T47D (cell line): Measurements from ENCODE around the gene CRK.
"Not testable (repeated sequence)": the region's sequence is repeated elsewhere in the genome, so short reads cannot be mapped to it uniquely, and the experiment has no call there.

Experiments used
- DNase-seq, 2 experiments: peaks; one replicate each; pipeline versions ENCODE4 v3.0.0 to v3.0.0-alpha.2; 2011 to 2012; ENCODE audit warnings: low read depth in 1 of 2, low spot score in 1 of 2
- JUND ChIP-seq: IDR thresholded peaks from 2 replicates; pipeline ENCODE4 v1.6.1; 2012; ENCODE audit warnings: low read depth
- in situ Hi-C: cut with HindIII; loops from 2 replicates; pipeline ENCODE4 v1.10.0; 2016; ENCODE audit warnings: low sequenced_read_pairs, low pct_unique_long_range_greater_than_20kb

Gene CRK

DNA sequence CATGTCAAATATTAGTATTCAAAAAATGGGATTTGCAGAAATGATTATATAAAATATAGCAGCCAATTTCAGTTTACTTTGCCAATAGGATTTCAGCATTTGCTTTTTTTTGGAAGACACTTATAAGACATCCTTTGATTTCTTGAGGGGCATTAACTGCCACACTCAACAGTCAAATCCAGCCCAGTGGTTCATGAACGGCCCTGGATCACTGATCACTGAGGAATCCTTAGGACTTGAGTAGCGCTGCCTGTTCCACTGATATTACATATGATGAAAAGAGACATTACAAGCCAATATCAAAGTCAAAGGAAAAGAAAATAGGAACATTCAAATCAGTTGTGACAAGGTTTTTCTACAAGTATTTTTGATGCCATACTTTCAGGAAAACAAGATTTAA, 35.1 kb downstream of the CRK start:
- no peak for DNase-seq
- in situ Hi-C loops: no loop called here
- no peak for TF ChIP-seq JUND

DNA sequence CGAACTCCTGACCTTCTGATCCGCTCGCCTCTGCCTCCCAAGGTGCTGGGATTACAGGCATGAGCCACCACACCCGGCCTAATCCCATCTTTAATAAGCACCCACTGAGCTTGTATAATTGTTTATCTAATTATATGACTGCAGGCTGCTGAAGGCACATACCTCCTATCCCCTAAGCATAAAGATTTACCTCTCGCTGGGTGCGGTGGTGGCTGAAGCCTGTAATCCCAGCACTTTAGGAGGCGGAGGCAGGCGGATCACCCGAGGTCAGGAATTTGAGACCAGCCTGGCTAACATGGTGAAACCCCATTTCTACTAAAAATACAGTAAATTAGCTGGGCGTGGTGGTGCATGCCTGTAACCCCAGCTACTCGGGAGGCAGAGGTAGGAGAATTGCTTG, 35.9 kb downstream of the CRK start:
- DNase-seq: no peak
- TF ChIP-seq JUND: no peak
- in situ Hi-C loops: no loop called here

DNA sequence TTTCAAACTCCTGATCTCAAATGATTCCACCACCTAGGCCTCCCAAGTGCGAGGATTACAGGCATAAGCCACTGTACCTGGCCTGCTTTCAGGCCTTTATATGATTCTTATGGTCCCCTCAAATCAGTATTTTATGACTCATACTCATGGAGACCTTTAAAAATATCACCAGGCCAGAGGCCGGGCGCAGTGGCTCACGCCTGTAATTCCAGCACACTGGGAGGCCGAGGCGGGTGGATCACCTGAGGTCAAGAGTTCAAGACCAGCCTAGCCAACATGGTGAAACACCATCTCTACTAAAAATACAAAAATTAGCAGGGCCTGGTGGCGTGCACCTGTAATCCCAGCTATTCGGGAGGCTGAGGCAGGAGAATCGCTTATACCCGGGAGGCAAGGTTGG, 37.6 kb downstream of the CRK start:
- DNase-seq, in situ Hi-C loops: not testable (repeated sequence)

DNA sequence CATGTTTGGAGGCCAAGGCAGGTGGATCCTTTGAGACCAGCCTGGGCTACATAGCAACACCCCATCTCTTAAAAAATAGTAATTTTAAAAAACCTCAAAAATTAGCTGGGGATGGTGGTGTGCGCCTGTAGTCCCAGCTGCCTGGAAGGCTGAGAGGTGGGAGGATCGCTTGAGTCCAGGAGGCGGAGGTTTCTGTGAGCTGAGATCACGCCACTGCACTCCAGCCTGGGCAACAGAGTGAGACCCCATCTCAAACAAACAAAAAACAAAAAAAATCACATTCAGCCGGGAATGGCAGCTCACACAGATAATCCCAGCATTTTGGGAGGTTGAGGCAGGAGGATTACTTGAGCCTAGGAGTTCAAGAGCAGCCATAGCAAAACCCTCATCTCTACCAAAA, 39.6 kb downstream of the CRK start:
- no peak for DNase-seq
- in situ Hi-C loops: no loop called here

DNA sequence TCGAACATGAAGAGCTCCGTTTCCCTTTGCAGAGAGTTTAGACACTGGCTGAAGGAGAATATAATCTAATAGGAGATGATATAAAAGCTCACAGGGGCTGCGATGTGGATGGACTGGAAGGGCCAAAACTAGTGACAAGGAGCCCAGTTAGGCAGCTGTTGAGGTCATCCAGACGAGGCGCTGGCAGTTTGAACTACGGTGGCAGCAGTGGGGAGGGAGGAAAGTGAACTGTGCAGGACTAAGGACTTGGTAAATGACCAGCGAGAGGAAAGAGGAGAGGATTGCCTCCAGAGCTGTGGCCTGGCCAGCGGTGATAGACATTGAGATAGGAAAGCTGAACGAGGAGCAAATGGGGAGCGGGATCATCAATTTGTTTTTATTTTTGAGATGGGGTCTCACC, 41.4 kb downstream of the CRK start:
- DNase-seq: no peak
- no peak for TF ChIP-seq JUND
- in situ Hi-C loops: no loop called here

More for the DNA sequence above, 39.6 kb downstream of the CRK start:
- TF ChIP-seq JUND: no peak

DNA sequence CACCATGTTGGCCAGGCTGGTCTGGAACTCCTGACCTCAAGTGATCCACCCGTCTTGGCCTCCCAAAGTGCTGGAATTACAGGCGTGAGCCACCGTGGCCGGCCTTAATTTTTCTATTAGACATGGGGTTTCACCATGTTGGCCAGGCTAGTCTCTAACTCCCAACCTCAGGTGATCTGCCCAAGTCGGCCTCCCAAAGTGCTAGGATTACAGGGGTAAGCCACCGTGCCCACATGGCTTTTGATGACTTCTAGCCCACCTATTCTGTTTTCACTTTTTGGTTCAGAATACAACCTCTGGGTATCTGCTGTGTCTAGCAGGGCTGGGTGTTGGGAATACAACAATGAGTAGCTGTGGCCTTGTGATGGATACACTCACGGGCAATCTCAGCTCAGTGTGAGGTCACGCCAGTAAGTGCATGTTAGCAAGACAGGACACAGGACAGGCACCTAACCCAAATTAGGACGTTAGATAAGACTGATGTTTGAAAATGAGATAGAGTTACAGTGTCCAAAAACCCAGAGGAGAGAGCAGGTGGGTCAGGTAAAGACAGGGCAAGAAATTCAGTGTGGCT, 41.9 kb downstream of the CRK start:
- DNase-seq: no peak
- in situ Hi-C loops: no loop called here
- TF ChIP-seq JUND: no peak

DNA sequence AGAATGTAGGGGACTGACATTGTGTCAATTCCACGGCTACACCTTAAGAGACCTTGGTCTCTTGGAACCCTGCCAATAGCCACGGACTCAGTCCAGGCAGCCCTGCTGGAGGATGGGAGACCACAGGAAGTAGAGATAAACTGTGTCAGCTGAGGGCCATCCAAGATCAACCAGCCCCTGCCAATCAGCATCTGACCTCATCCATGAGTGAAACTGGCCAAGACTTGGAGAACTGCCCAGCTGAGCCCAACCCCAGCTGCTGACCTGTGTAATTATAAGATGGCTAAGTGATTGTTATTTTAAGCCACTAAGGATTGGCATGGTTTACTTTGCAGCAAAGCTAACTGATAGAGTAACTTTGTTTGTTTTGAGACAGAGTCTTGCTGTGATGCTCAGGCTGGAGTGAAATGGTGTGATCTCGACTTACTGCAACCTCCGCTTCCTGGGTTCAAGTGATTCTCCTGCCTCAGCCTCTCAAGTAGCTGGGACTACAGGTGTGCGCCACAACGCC, 42.7 kb downstream of the CRK start:
- TF ChIP-seq JUND: no peak
- no peak for DNase-seq
- in situ Hi-C loops: no loop called here

DNA sequence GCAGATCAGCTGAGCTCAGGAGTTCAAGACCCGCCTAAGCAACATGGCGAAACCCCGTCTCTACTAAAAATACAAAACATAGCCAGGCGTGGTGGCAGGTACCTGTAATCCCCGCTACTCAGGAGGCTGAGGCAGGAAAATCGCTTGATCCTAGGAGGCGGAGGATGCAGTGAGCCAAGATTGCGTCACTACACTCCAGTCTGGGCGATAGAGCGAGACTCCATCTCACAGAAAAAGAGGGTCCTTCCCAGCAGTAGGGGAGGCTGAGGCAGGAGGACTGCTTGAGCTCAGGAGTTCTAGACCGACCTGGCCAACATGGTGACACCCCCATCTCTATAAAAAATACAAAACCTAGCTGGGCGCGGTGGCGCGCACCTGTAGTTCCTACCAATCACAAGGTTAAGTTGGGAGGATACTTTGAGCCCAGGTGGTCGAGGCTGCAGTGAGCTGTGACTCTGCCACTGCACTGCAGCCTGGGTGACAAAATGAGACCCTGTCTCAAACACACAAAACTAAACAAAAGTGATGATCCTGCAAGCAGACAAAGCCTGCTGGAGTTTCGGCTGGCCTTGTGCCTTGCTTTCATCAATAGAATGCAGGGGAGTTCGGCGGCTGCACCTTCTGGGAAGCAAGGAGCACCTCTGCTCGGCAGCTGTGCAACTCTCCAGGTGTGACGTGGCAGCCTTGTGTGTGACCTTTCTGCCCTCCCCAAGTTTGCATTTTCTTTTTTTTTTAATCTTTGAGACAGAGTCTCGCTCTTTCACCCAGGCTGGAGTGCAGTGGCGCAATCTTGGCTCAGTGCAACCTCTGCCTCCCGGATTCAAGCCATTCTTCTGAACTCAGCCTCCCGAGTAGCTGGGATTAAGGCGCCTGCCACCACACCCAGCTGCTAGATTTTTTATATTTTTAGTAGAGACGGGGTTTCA, 43.6 kb downstream of the CRK start:
- in situ Hi-C loops: no loop called here
- TF ChIP-seq JUND: no peak
- DNase-seq: no peak

DNA sequence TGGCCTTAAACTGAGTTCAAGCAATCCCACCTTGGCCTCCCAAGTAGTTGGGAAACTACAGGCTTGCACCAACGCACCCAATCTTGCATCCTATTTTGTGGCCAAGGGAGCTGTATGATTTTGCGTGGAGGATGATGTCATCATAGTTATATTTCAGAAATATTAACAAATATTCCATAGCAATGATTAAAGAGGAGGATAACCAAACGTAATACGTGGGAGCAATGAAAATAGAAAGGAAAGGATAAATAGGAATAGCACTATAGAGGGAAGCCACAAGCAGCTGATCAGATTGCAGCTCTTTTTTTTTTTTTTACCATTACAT, 53.8 kb downstream of the CRK start:
- DNase-seq: no peak
- in situ Hi-C loops: no loop called here
- TF ChIP-seq JUND: no peak

DNA sequence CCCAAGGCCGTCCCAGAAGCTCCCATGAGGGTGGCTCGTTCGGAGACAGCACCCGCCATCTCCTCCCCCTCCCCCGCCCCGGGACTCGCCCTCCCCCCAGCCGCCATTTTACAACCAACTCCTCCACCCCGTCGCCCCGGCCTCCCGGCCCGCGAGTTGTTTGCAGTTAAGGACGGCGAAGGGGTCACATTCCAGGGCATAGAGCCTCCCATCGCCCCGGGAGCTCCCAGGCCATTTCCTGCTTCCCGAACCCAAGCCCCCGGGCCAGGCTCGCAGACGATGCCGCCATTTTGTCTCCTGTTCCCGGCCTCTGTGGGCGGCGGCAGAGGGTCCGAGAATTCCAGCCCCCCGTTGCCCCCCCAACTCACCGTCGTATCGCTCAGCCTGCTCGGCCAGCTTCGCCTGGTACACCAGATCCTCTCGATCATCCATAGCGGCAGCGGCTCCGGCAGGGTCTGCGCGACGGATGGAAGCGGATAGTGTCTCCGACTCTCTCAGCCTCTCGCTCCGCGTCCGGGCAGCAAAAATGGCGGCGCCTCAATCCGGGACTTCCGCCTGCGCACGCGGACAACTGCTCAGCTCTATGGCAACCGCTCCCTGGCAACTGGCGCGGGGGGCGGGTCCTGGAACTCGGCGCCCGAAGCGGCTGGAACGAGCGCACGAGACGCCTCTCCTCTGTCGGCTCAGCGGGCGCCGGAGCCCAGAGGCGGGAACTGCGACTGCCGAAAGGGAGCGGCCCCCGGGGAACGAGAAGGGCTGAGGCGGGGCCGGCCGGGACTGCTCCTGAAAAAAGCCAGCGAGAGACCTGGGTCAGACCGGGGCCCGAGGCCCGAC, 56.1 kb downstream of the CRK start, which contains the start of gene YWHAE:
Gene YWHAE, minus strand, starts transcription at position 544 of the 834 bp plus-strand sequence. Its CDS starts 112 bp downstream, at position 432.
- DNase-seq: peak; percentile 83 to 94
- in situ Hi-C loops: no loop called here
- TF ChIP-seq JUND: no peak

DNA sequence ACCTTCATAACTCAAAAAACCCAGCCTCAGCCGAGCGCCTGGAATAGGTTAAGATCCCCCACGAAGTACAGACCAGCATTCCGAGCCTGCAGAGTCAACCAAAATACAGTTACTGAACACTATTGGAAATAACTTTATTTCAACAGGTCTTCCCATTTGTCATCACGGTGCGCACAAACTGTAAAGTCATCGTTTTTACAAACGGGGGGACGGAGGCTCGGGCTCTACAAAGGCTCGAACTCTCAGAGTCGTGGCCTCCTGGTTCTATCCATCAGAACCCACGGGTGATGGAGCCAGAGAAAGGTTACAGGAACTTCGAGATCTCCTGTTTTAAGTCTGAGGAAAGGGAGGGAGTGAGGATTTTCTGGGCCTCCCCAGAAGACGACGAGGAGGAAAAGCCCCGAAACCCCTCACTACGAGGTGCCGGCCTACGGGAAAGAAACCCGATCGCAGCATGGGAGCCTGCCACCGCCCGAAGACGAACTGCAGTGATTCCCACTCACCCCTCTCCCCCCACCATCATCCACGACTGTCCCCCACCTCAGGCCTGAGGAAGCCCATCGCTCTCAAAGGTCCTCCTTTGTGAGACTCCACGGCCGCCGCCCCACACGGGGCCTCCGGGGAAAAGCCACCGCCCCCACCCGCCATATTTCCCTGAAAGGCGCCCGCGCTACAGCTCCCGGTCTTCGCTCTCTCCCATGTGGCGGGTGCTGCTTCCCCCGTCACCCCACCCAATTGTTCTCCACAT, 56.9 kb downstream of the CRK start:
- TF ChIP-seq JUND: no peak
- in situ Hi-C loops: no loop called here
- peak in 1 of 2 experiments; percentile 21 for DNase-seq

DNA sequence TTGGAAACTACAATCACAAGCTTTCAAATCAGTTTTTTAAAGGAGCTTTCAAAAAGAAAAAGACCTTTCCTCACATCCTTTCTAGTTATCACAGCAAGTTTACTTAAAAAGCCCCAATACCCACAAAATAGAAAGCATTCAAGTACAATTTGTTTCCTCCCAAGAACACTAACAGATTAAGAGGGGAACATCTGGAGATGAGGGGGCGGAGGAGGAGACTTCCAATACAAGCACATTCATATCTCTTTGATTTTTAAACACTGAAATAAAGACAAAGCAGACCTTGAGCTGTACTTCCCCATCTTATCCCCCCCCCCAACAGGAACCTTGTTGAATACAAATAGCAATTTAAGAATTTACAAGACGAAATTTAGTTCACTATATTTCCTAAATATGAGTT, 58.0 kb downstream of the CRK start:
- TF ChIP-seq JUND: no peak
- in situ Hi-C loops: no loop called here
- DNase-seq: no peak

DNA sequence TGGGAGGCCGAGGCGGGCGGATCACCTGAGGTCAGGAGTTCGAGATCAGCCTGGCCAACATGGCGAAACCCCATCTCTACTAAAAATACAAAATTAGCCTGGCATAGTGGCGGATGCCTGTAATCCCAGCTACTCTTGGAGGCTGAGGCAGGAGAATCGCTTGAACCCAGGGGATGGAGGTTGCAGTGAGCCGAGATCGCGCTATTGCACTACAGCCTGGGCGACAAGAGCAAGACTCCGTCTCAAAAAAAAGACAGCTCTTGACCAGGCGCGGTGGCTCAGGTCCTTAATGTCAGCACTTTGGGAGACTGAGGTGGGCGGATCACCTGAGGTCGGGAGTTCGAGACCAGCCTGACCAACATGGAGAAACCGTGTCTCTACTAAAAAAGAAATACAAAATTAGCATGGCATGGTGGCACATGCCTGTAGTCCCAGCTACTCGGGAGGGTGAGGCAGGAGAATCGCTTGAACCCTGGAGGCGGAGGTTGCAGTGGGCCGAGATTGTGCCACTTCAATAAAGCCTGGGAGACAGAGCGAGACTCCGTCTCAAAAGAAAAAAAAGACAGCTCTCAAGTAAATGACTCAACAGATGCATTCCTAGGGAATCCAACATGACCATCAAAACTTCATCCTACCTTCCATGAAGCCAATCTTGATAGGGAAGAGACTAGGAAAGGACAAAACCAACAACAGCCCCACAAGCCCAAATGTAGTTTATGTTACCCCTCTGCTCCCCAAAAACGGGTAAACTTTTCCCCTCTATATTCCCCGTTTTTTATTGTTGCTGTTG, 60.0 kb downstream of the CRK start:
- in situ Hi-C loops, DNase-seq: not testable (repeated sequence)
